HG03571 (cell line): Measurements from ENCODE around the gene CBLN4.

Source experiments
- ATAC-seq: cut with Tn5 transposase; IDR thresholded peaks from one replicate; pipeline ENCODE4 v1.9.1; 2021; ENCODE audit not compliant: unreplicated experiment

Gene CBLN4

GRCh38 chr20:56005389-56005715 is at the start of gene CBLN4:
CBLN4 (minus strand) TSS chr20:56005519; CDS start chr20:56004171, 1,348 bp downstream.
- no peak for ATAC-seq

- no peak for ATAC-seq
Measured at GRCh38 chr20:56043227-56043626, 37.9 kb upstream of the CBLN4 start.

GRCh38 chr20:56032251-56032650 is 26.9 kb upstream of the CBLN4 start:
- ATAC-seq = no peak

GRCh38 chr20:56018716-56019115 is 13.4 kb upstream of the CBLN4 start:
- ATAC-seq = no peak

- ATAC-seq = no peak
Measured at GRCh38 chr20:56018194-56018593, 12.9 kb upstream of the CBLN4 start.

GRCh38 chr20:56017560-56017959 is 12.2 kb upstream of the CBLN4 start:
- ATAC-seq = no peak

- no peak for ATAC-seq
Measured at GRCh38 chr20:56014998-56015397, 9.7 kb upstream of the CBLN4 start.

- ATAC-seq = no peak
Measured at GRCh38 chr20:56014151-56014550, 8.8 kb upstream of the CBLN4 start.

- ATAC-seq = no peak
Measured at GRCh38 chr20:56004611-56005388, 519 bp downstream of the CBLN4 start.

GRCh38 chr20:56004007-56004406 is 1.3 kb downstream of the CBLN4 start:
- no peak for ATAC-seq

- ATAC-seq = no peak
Measured at GRCh38 chr20:56002908-56003800, 2.2 kb downstream of the CBLN4 start.

- ATAC-seq = no peak
Measured at GRCh38 chr20:56001890-56002289, 3.4 kb downstream of the CBLN4 start.

GRCh38 chr20:56001106-56001785 is 4.1 kb downstream of the CBLN4 start:
- ATAC-seq = no peak

- ATAC-seq = no peak
Measured at GRCh38 chr20:55978550-55978949, 26.8 kb downstream of the CBLN4 start.

GRCh38 chr20:55977690-55978459 is 27.4 kb downstream of the CBLN4 start:
- ATAC-seq = no peak

- ATAC-seq = no peak
Measured at GRCh38 chr20:55974491-55975202, 30.7 kb downstream of the CBLN4 start.

- no peak for ATAC-seq
Measured at GRCh38 chr20:55964790-55965189, 40.5 kb downstream of the CBLN4 start.

GRCh38 chr20:55961376-55962330 is 43.7 kb downstream of the CBLN4 start:
- ATAC-seq = no peak

GRCh38 chr20:55953201-55953600 is 52.1 kb downstream of the CBLN4 start:
- no peak for ATAC-seq
